ENCODE data around the gene KRTAP1-5.
"Not testable (repeated sequence)": the region's sequence is repeated elsewhere in the genome, so short reads cannot be mapped to it uniquely, and the experiment has no call there.

The KRTAP1-5 gene

DNA sequence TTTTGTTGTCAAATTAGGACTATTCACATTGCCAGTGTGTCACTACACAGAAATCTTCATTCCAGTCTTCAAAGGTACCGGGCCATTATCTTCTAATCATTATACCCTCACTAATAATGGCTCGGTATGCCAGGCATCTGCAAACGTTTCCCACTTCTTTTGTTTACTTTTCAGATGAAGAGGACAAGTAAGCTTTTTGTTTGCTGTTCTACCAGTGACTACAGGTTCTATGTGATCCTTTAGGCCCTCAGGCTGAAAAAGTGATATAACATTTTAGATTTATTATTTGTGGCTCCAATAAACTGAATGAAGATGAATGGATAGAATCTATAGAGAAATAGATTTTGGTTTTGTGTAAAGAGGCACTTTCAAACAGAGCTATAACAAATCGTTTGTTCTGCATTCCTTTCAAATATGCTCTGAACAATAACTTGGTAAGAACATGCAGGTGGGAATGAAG, 17.7 kb downstream of the KRTAP1-5 start:
- no peak for DNase-seq (ENCODE audit: low read depth in 2 of 3, low spot score in 1 of 3)

DNA sequence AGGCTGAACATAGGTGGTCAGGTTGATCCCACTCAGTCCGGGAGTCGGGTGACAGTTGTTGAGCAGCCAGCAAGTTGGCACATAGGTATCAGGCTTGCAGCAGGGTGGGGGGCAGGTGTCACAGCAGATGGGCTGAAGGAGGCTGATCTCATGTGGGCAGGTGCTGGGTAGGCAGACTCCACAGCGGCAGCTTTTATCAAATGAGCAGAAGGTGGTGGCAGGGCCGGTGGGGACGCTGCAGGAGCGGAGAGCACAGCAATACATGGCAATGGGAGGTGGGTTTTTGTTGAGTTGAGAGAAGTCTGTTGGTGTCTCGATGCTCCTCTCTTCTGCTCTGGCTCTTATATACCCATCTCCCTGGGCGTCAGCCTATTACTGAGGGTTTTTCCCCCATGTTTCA, 18.2 kb downstream of the KRTAP1-5 start, which contains the start of gene KRTAP3-1:
Gene KRTAP3-1 (minus strand): TSS at position 318 of the 400 bp plus-strand sequence. CDS start 54 bp downstream, at position 264.
- DNase-seq (ENCODE audit: low read depth in 2 of 3, low spot score in 1 of 3) = no peak

DNA sequence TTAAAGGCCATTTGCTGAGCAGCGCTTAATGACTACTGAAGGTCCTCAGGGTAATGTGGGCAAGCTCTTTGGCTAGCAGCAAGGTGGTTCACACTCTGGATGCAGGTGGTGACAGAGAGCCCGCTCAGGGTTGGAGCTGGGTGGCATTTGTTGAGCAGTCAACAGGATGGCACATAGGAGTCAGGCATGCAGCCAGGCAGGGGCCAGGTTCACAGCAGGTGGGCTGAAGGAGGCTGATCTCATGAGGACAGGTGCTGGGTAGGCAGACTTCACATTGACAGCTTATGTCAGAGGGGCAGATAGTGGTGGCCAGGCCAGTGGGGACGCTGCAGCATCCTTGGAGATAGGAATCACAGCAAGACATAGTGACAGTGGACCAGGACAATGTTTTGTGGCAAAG, 22.6 kb downstream of the KRTAP1-5 start:
- no peak for DNase-seq (ENCODE audit: low read depth in 2 of 3, low spot score in 1 of 3)

DNA sequence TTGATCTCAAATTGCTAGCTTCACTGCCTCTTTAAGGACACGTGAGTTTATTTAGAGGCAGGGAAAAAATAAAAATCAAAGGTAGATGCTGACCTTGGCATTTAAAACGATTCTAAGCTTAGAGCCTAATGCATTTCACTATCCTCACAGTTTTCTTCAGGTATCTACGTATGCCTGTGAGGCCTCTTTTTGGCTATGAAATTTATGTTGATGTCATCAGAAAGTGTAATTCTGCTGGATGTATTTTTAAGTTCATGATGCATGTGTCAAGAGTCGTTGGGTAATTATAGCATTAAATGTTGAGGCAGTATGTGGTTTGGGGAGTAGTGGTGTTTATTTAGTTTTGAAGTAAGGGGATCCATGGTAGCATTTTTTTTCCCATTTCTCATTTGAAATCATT, 23.1 kb downstream of the KRTAP1-5 start:
- no peak for DNase-seq (ENCODE audit: low read depth in 2 of 3, low spot score in 1 of 3)

DNA sequence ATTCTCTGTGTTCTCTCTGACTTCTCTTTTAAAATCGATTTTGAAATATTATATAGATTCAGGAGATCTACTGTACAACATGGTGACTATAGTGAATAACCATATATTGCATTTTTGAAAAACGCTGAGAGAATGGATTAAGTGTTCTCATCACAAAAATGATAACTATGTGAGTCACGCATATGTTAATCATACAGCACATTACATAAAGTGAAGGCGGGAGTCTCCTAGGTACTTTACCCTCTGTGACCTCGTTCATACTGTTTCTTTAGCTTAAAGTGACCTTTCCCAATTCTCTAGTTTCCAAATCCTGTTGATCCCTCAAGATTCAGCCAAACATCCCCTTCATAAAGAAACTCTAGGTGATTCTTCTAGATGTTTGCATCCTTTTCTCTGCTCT, 24.2 kb downstream of the KRTAP1-5 start:
- no peak for DNase-seq (ENCODE audit: low read depth in 2 of 3, low spot score in 1 of 3)

DNA sequence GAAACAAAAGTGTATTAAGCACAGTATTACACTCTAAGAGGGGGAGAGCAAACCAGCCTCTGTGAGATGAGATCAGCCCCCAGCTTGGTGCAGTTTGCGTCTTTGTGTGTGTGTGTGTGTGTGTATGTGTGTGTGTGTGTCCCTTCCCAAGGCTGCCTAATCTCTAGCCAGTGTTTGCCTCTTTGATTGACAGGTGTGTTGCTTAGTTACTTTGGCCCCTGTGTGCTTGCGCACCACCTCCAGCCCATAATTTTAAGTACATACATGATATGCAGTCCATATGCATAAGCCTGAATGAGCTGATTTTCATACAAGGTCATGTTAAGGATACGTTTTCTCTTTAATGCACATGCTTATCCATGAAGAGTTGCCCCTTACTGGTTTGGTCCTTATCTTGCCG, 25.2 kb downstream of the KRTAP1-5 start:
- DNase-seq (ENCODE audit: low read depth in 2 of 3, low spot score in 1 of 3) = no peak

DNA sequence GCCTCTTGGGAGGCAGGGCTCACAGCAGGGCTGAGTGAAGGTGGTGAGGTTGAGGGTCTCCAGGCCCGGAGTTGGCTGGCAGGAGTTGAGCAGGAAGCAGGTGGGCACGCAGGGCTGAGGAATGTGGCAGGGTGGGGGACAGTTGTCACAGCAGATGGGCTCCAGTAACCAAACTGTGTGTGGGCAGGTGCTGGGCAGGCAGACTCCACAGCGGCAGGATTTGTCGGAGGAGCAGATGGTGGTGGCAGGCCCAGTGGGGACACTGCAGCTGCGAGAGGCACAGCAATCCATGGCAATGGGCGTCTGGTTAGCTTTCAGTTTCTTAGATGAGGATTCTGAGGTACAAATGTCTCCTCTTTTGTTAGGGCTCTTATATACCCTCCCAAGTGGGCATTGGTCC, 27.4 kb downstream of the KRTAP1-5 start, which contains the start of gene KRTAP3-2:
Gene KRTAP3-2 (minus strand): TSS at position 344 of the 400 bp plus-strand sequence. CDS start 53 bp downstream, at position 291.
- not testable (repeated sequence) for DNase-seq (ENCODE audit: low read depth in 2 of 3, low spot score in 1 of 3)

DNA sequence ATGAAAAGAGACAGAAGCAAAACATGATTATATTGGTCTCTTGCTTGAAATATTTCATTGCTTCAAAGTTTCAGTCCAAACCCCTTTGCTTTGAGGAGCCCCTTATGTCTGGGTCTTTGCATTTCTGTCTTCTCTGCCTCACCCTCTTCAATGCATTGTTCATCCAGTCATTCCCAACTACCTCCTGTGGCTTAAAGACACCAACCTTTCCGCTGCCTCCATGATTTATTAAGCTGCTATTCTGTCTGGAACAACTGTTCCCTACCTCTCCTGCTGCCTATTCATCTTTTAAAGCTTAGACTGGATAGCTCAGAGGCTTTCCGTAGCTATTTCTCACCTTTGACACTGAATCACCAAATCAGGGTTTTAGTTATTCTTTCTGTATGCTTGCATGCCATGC, 29.6 kb downstream of the KRTAP1-5 start:
- DNase-seq (ENCODE audit: low read depth in 2 of 3, low spot score in 1 of 3) = no peak

DNA sequence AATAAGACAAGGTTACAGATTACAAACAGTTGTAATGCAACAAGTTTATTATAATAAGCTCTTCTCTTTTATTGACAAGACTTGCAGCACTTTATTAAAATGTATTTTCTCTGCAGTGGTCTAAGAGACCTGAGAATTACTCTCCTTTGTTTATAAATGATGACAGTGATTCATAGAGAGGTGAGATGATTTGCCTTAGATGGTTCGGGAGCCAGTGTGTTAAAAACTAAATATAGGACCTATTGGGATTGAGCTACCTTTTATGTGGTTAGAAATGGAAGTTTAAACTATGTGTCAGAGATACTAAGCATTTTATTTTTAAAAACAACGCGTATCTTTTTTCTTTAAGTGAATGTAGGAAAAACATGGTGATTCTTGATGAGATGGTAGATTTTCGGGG, 30.2 kb downstream of the KRTAP1-5 start:
- DNase-seq (ENCODE audit: low read depth in 2 of 3, low spot score in 1 of 3) = no peak

DNA sequence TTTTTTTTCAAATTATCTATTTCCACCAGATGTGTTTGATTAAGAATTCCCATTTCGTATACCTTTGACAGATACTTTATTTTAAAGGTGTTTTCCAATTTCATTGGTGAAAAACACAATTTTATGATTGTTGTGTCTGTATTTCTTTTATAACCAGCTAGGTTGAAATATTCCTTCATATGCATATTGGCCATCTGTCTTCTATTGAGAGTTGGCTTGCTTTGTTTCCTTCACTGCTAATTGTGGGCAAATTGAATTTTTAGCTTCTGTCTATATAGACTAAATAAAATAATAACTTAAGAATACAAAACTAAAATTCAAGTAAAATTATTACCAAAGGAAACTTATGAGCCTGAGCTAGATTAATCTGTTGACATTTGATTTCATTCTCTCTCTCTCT, 31.9 kb downstream of the KRTAP1-5 start:
- DNase-seq (ENCODE audit: low read depth in 2 of 3, low spot score in 1 of 3) = no peak

DNA sequence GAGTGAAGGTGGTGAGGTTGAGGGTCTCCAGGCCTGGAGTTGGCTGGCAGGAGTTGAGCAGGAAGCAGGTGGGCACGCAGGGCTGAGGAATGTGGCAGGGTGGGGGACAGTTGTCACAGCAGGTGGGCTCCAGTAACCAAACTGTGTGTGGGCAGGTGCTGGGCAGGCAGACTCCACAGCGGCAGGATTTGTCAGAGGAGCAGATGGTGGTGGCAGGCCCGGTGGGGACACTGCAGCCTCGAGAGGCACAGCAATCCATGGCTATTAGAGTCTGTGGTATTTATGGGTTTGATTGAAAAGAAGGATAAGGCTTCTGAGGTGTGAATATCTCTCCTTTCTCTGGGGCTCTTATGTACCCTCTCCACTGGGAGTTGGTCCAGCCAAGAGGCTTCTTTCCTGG, 33.2 kb downstream of the KRTAP1-5 start, which contains the start of gene KRTAP3-3:
Gene KRTAP3-3 (minus strand): TSS at position 326 of the 400 bp plus-strand sequence. CDS start 67 bp downstream, at position 259.
- DNase-seq (ENCODE audit: low read depth in 2 of 3, low spot score in 1 of 3) = no peak

DNA sequence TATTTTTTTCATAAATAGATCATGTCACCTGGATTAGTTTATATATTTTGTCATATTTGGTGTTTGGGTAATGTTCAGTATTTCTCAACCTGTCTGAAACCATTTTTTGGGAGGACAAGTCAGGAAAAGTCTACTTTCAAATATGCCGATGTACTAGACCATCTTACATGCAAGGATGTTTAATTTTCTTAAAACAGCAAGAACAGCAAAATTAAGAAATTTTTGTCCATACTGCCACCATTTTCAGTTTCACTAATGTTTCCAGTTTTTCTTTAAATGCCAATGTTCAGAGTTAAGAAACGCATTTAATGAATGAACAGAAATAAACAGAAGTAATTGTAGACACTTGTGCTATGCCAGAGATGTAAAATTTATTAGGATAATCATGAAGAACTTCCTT, 33.9 kb downstream of the KRTAP1-5 start:
- DNase-seq (ENCODE audit: low read depth in 2 of 3, low spot score in 1 of 3) = no peak

DNA sequence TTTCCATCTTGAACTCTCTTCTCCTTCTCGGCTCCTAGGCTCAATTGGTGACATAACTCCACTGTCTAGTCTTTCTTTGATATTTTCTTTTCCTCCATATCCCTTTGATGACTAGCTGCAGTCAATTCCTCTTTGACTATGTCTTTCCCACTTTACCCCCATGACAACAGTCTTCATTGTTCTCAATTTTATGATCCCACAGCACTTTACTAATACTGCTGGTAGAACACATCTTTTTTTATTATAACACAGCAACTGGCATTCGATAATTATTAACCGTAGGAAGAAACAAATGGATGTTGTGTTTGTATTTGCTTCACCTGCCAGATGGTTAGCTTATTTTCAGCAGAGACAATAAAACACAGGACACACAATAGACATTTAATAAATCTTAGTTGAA, 34.3 kb downstream of the KRTAP1-5 start:
- no peak for DNase-seq (ENCODE audit: low read depth in 2 of 3, low spot score in 1 of 3)

DNA sequence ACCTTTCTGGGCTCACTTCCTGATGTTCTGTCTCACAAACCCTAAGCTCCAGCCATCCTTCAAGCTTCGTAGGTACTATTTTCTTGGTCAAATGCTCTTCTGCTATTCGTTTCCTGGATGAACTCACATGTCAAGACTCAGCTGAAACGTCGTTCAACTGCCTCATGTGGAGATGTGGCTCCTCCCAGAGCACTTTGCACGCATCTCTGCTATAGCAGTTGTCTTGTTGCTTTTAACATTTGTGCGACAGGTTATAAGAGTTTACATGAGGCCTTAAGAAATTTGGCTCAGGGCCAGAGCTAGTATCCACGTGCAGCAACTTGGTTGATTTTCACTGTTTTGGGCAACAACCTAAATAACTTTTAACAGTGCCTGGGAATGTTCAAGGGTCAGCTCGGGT, 40.1 kb downstream of the KRTAP1-5 start:
- no peak for DNase-seq (ENCODE audit: low read depth in 2 of 3, low spot score in 1 of 3)

DNA sequence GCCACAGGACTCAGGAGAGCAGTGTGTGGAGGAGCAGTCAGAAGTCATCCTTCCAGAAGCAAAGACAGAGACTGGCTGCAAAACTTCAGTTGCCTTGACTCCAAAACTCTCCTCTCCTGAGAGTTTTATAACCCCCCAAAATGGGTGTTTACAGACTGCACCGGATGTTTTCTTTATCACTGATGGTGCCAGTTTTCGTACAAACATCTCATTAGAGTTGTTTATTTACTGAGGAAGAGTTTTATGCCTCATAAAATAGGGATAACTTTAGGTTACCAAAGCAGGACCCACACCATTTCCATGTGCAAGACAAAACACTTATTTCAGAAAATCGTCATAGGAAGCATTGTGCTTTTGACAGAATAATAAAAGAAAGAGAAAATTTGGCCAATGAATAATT, 42.8 kb downstream of the KRTAP1-5 start, which contains the start of gene KRT40:
Gene KRT40 (minus strand): TSS at position 101 of the 400 bp plus-strand sequence. CDS start 53 bp downstream, at position 48.
- DNase-seq (ENCODE audit: low read depth in 2 of 3, low spot score in 1 of 3) = no peak

DNA sequence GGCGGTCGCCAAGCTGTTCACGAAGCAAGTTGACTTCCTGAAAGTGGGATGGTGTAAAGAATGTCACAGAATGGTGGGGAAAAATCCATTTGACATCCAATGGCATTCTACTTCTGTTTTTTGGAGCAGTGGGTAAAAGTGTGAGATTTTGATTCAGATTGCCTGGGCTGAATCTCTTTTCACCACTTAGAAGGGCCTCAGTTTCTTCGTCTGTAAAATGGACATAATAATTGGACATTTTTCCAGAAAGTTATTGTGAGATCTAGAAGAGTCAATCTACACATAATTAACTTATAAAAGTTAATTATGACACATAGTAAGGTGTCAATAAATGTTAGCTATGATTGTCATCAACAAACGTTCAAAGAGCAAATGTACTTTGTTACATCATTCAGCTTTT, 45.9 kb downstream of the KRTAP1-5 start:
- DNase-seq (ENCODE audit: low read depth in 2 of 3, low spot score in 1 of 3) = no peak

DNA sequence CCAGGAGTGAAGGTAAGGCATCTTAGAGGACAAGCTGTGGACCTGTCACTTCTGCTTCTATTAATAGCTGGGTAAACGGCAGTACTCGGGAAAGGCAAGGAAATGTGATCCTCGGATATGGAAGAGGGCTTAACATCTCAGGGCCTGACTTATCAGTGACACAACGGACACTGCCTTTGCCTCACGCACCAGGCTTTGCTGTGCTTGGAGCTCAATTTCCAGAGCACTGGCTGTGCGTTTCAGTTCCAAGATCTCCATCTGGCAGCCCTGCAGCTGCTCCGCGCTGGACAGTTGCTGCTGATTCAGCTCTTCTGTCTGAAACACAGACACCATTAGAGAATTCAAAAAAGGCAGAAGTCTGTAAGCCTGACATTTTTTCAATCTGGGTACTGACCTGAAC, 46.4 kb downstream of the KRTAP1-5 start:
- DNase-seq (ENCODE audit: low read depth in 2 of 3, low spot score in 1 of 3) = no peak

DNA sequence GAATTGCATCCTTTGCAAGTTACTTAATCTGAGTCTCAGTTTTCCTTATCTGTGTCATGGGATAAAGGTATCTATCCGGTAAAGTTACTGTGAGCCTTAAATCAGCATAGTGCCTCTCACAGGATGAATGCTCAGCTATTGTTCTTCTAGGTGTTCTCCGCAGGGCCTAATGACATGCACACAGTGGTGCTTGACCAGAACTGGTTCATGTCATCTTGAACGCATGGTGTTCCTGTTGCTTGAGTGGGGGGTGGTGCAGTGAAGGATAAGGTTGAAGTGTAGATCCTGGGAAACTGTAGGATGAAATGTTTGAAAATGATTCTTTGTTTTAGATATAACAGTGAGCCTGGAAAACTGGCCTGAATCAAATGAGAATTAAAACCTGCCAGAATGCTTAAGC, 46.9 kb downstream of the KRTAP1-5 start:
- no peak for DNase-seq (ENCODE audit: low read depth in 2 of 3, low spot score in 1 of 3)

DNA sequence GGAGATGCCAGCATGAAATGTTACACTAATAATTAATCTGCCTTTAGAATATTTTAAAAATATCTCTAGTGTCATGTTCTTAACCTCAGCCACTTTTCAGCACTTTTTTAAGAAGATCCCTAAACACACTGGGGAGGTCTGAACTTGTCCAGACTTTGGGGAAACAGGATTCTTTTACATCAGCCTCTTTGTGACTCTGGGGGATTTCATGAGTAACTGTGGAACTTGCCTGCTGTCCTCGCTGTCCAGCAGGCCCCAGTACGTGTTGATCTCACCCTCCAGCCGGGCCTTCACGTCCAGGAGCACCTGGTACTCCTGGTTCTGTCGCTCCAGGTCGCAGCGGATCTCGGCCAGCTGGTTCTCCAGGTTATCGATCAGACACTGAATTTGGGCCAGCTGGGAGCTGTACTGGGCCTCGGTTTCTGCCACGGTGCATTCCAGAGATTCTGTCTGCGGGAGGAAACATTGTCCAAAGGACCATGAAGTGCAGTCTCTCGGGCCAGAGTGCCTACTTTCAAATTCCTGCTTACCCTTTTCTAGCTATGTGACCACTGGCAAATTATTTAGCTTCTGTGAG, 48.3 kb downstream of the KRTAP1-5 start:
- DNase-seq (ENCODE audit: low read depth in 2 of 3, low spot score in 1 of 3) = no peak
